Measurements from ENCODE around the gene P2RY6.
A peak's percentile ranks its signal among the peaks of the same experiment; 100 is the strongest.

The P2RY6 gene

GRCh38 chr11:73293356-73293936, 21.3 kb downstream of the P2RY6 start:
- Mint-ChIP-seq H3K9me3 (no peaks in the 10 kb centered on the region), H3K36me3 (no peaks in the 10 kb centered on the region), H3K27me3 (no peaks in the 10 kb centered on the region), H3K27ac (no peak overlapping the region), H3K4me3 (no peak overlapping the region), H3K4me1 (peaks cover 6% of the 10 kb centered on the region)

- H3K4me1 Mint-ChIP-seq = no peaks in the 10 kb centered on the region
- H3K27me3 Mint-ChIP-seq = no peaks in the 10 kb centered on the region
- no peak overlapping the region for H3K4me3 Mint-ChIP-seq
- H3K9me3 Mint-ChIP-seq = no peaks in the 10 kb centered on the region
- H3K27ac Mint-ChIP-seq = no peak overlapping the region
- no peaks in the 10 kb centered on the region for H3K36me3 Mint-ChIP-seq
Measured at GRCh38 chr11:73294604-73295003, 22.5 kb downstream of the P2RY6 start.

- no peaks in the 10 kb centered on the region for H3K36me3 Mint-ChIP-seq
- no peak overlapping the region for H3K4me3 Mint-ChIP-seq
- H3K9me3 Mint-ChIP-seq = no peaks in the 10 kb centered on the region
- no peaks in the 10 kb centered on the region for H3K4me1 Mint-ChIP-seq
- H3K27ac Mint-ChIP-seq = no peak overlapping the region
- H3K27me3 Mint-ChIP-seq = no peaks in the 10 kb centered on the region
Measured at GRCh38 chr11:73295241-73295995, 23.3 kb downstream of the P2RY6 start.

GRCh38 chr11:73295996-73296318, 23.8 kb downstream of the P2RY6 start:
- Mint-ChIP-seq H3K27me3 (peaks cover 1% of the 10 kb centered on the region), H3K9me3 (no peaks in the 10 kb centered on the region), H3K27ac (no peak overlapping the region), H3K4me3 (no peak overlapping the region), H3K36me3 (no peaks in the 10 kb centered on the region), H3K4me1 (no peaks in the 10 kb centered on the region)

GRCh38 chr11:73296501-73297230, 24.5 kb downstream of the P2RY6 start:
- no peaks in the 10 kb centered on the region for H3K9me3 Mint-ChIP-seq
- no peaks in the 10 kb centered on the region for H3K36me3 Mint-ChIP-seq
- H3K4me1 Mint-ChIP-seq = no peaks in the 10 kb centered on the region
- H3K27me3 Mint-ChIP-seq = peaks cover 1% of the 10 kb centered on the region
- no peak overlapping the region for H3K27ac Mint-ChIP-seq
- no peak overlapping the region for H3K4me3 Mint-ChIP-seq

DNA sequence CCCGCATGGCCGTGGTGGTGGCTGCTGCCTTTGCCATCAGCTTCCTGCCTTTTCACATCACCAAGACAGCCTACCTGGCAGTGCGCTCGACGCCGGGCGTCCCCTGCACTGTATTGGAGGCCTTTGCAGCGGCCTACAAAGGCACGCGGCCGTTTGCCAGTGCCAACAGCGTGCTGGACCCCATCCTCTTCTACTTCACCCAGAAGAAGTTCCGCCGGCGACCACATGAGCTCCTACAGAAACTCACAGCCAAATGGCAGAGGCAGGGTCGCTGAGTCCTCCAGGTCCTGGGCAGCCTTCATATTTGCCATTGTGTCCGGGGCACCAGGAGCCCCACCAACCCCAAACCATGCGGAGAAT, 25.1 kb downstream of the P2RY6 start:
- H3K4me3 Mint-ChIP-seq = no peak overlapping the region
- peaks cover 2% of the 10 kb centered on the region for H3K27me3 Mint-ChIP-seq
- no peaks in the 10 kb centered on the region for H3K36me3 Mint-ChIP-seq
- H3K27ac Mint-ChIP-seq = no peak overlapping the region
- no peaks in the 10 kb centered on the region for H3K9me3 Mint-ChIP-seq
- H3K4me1 Mint-ChIP-seq = no peaks in the 10 kb centered on the region

DNA sequence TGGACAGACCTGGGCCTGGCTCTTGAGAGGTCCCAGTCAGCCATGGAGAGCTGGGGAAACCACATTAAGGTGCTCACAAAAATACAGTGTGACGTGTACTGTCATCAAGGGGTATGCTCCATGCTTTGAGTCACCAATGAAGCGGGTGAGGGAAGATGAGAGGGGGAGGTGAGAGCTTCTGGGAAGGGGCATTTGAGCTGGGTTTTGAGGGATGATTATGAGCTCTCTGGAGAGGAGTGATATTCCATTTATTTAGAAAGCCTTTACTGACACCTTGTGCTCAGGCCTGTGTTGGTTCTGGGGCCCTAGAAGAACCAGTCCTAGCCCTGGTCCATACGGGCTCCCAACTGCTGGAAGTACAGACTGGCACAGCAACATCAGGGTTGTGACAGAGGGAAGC, 25.6 kb downstream of the P2RY6 start:
- peaks cover 4% of the 10 kb centered on the region for H3K27me3 Mint-ChIP-seq
- H3K4me1 Mint-ChIP-seq = no peaks in the 10 kb centered on the region
- no peak overlapping the region for H3K4me3 Mint-ChIP-seq
- H3K27ac Mint-ChIP-seq = no peak overlapping the region
- no peaks in the 10 kb centered on the region for H3K36me3 Mint-ChIP-seq
- no peaks in the 10 kb centered on the region for H3K9me3 Mint-ChIP-seq

DNA sequence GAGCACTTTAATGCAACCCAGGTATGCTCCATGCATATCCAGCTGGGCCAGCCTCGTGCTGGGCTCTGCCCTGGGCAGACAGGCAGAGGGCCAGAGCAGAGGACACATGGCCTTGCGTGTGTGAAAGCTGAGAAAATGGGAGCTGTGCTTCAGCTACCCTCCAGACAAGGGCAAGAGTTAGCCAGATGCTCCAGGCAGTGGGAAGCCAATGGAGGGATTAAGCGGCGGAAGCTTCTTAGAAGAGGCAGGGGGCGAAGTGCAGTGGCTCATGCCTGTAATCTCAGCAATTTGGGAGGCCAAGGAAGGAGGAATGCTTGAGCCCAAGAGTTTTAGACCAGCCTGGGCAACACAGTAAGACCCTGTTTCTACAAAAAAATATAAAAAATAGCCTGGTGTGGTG, 26.1 kb downstream of the P2RY6 start:
- H3K4me1 Mint-ChIP-seq = no peaks in the 10 kb centered on the region
- H3K27me3 Mint-ChIP-seq = peaks cover 6% of the 10 kb centered on the region
- H3K9me3 Mint-ChIP-seq = no peaks in the 10 kb centered on the region
- no peak overlapping the region for H3K4me3 Mint-ChIP-seq
- no peaks in the 10 kb centered on the region for H3K36me3 Mint-ChIP-seq
- no peak overlapping the region for H3K27ac Mint-ChIP-seq

DNA sequence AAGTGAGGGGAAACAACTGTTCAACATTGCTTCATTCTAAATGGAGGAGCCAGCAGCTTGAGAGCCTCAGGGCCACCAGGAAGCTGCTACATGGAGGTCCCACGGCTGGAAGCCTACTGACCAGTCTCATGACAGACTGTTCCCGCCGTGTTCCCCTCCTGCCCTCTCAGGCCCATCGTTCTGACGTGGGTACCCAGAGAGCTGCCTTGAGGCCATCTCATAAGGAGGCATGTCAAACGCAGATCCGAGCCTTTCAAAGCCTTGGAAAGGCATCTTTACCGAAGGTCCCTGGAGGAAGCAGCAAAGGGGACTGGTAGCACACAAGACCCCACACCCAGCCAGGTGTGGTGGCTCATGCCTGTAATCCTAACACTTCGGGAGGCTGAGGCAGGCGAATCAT, 27.6 kb downstream of the P2RY6 start:
- no peak overlapping the region for H3K27ac Mint-ChIP-seq
- H3K4me3 Mint-ChIP-seq = no peak overlapping the region
- H3K27me3 Mint-ChIP-seq = peaks cover 7% of the 10 kb centered on the region
- H3K36me3 Mint-ChIP-seq = no peaks in the 10 kb centered on the region
- no peaks in the 10 kb centered on the region for H3K9me3 Mint-ChIP-seq
- H3K4me1 Mint-ChIP-seq = no peaks in the 10 kb centered on the region

GRCh38 chr11:73306069-73306841, 34.1 kb downstream of the P2RY6 start:
- H3K36me3 Mint-ChIP-seq = no peaks in the 10 kb centered on the region
- peaks cover 11% of the 10 kb centered on the region for H3K27me3 Mint-ChIP-seq
- no peaks in the 10 kb centered on the region for H3K9me3 Mint-ChIP-seq
- H3K4me1 Mint-ChIP-seq = peaks cover 11% of the 10 kb centered on the region
- H3K4me3 Mint-ChIP-seq = peak overlapping the region; percentile 93
- H3K27ac Mint-ChIP-seq = no peak overlapping the region

GRCh38 chr11:73306977-73307322, 34.8 kb downstream of the P2RY6 start:
- H3K27ac Mint-ChIP-seq = no peak overlapping the region
- H3K36me3 Mint-ChIP-seq = no peaks in the 10 kb centered on the region
- H3K27me3 Mint-ChIP-seq = peaks cover 11% of the 10 kb centered on the region
- no peaks in the 10 kb centered on the region for H3K9me3 Mint-ChIP-seq
- H3K4me3 Mint-ChIP-seq = peak overlapping the region; percentile 93
- H3K4me1 Mint-ChIP-seq = peaks cover 11% of the 10 kb centered on the region

DNA sequence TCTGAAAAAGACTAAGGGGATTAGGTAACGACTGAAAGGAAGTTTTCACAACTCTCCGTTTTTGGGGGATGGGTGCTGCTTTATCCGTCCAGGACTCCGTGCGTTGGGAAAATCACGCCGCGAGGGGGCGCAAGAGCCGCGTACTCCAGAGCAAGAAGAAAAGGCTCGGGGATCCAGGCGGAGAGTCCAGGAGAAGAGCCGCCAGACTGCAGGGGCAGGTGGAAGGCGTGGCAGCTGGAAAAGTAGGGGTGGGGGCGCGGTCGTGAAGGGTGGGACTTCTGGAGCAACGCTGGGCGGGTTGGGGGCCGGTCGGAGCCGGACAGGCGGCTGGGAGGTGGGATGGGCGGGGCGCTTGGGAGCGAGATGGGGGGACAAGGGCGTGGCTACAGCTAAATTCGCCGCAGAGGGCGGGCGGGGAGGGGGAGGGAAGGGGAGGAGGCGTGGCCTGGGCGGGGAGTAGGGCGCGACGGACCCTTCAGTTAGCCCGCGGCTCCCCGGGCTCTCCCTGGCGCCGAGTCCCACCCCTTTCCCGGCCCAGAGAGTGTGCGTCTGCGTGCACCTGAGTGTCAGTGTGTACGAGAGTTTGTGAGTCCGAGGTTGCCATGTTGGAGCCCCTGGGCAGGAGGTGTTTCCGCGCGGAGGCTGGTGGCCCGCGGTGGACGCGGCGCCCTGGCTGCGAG, 35.3 kb downstream of the P2RY6 start:
- Mint-ChIP-seq H3K36me3 (no peaks in the 10 kb centered on the region), H3K4me1 (peaks cover 11% of the 10 kb centered on the region), H3K27me3 (peaks cover 9% of the 10 kb centered on the region), H3K4me3 (peak overlapping the region; percentile 93), H3K27ac (no peak overlapping the region), H3K9me3 (no peaks in the 10 kb centered on the region)

DNA sequence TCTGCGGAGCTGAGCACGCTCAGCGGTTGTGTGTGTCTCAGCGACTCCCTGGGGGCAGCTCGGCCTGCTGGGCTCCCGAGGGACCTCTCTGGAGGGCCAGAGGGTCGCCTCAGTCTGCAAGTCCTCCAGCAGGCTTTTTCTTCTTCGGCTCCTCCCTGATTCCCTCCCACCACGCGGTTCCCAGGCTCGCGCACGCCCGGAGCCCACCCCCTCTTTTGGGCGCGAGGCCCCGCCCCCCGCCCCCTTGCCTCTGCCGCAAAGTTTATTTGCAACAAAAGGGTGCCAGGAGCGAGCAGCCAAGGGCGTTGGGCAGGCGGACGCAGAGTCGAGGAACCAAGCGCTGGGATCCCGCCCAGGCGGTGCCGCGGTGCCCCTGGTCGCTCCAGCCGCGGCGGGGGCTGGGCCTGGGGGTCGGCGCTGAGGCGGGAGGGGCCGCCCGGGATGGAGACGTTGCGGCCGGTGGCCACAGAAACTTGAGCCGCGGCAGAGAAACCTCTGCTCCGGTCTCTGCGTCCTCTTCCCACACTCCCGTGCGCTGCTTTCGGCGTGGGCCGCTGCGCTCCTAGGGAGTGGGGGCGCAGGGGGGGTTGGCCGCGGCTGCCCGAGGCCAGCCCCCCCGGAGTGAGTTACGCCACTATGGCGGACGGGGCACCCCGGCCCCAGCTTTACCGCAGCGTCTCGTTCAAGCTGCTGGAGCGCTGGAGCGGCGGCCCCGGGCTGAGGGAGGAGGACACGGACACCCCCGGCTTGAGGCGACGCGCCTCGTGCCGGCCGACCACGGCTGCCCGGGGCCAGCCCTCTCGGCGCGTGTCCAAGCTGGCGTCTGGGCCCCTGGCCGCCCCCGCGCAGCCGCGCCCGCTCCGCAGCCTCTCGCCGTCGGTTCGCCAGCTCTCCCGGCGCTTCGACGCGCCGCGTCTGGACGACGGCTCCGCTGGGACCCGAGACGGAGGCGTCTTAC, 36.1 kb downstream of the P2RY6 start, which contains the start of gene ARHGEF17:
ARHGEF17 (plus strand) TSS at position 274 of the 958 bp plus-strand sequence; CDS start at position 637, 363 bp downstream.
- peak within 1 kb of the TSS; percentile 93 for H3K4me3 Mint-ChIP-seq
- no peak within 1 kb of the TSS for H3K27ac Mint-ChIP-seq
- peaks cover 11% of the 10 kb centered on the region for H3K4me1 Mint-ChIP-seq
- H3K27me3 Mint-ChIP-seq = peaks cover 7% of the 10 kb centered on the region
- H3K9me3 Mint-ChIP-seq = no peaks in the 10 kb centered on the region
- H3K36me3 Mint-ChIP-seq = no peaks in the 10 kb centered on the region
